ENCODE measurements around the gene ITIH4. TPM values are rescaled to one million over a fixed set of nuclear protein-coding genes. Genes with fewer than 3 reads are reported as not detected.

The ITIH4 gene
- total and polyA plus RNA-seq, 2 donors (not counting 1 experiment from before 2014, with no cell fraction given) = 21.5 to 38.5 TPM

GRCh38 chr3:52817221-52817620 lies 13.3 kb downstream of the ITIH4 start:
- 98% methylated on average over 7 of the region's 10 CpGs for WGBS (ENCODE audit: insufficient coverage)
- ChIA-PET CTCF (no interaction called here), POLR2A (no interaction called here)
- Mint-ChIP-seq H3K27ac (no peak overlapping the region), H3K9me3 (ENCODE audit: insufficient read depth) (no peaks in the 10 kb centered on the region), H3K4me3 (no peak overlapping the region), H3K27me3 (no peaks in the 10 kb centered on the region), H3K4me1 (no peaks in the 10 kb centered on the region)
- no peak overlapping the region for H3K4me2 ChIP-seq (replicated peaks; ENCODE audit: low read depth, low read length, poor library complexity, severe bottlenecking)
- H3K36me3 ChIP-seq (replicated peaks in 1 of 2; ENCODE audit: control extremely low read depth in 1 of 2, control insufficient read depth in 1 of 2, extremely low read depth in 1 of 2, insufficient read depth in 2 of 2, low read length in 1 of 2) = no peaks in the 10 kb centered on the region
- no peak overlapping the region for H3K4me3 ChIP-seq (ENCODE audit: control extremely low read depth in 1 of 5, extremely low read depth in 1 of 5, insufficient read depth in 1 of 5, low read depth in 2 of 5, low read length in 4 of 5)
- H3K27ac ChIP-seq (ENCODE audit: low read length in 2 of 2) = no peak overlapping the region
- no peaks in the 10 kb centered on the region for H3K9me3 ChIP-seq (ENCODE audit: control extremely low read depth in 1 of 3, control insufficient read depth in 2 of 3, insufficient read depth in 1 of 3, low read length in 2 of 3)
- H3K27me3 ChIP-seq (replicated peaks in 1 of 4; ENCODE audit: control extremely low read depth in 1 of 4, control insufficient read depth in 3 of 4, insufficient read depth in 4 of 4, low read length in 3 of 4) = no peaks in the 10 kb centered on the region
- no peaks in the 10 kb centered on the region for H3K4me1 ChIP-seq (ENCODE audit: control insufficient read depth in 2 of 2, insufficient read depth in 2 of 2, low read length in 2 of 2)
- H4K20me1 ChIP-seq (ENCODE audit: control insufficient read depth, insufficient read depth, low read length, poor library complexity, severe bottlenecking) = no peaks in the 10 kb centered on the region
- H2AFZ ChIP-seq (ENCODE audit: insufficient read depth, low read depth, low read length, poor library complexity, severe bottlenecking) = no peak overlapping the region
- H3K9ac ChIP-seq (ENCODE audit: low read length) = no peak overlapping the region
- ATAC-seq (ENCODE audit: low read depth) (no peak), DNase-seq (no peak)
- intact Hi-C loops (cut with micrococcal nuclease) = no loop called here
- no peaks in the 10 kb centered on the region for H3K79me2 ChIP-seq (ENCODE audit: control insufficient read depth, insufficient read depth, low read length)
- TF ChIP-seq CTCF (IDR thresholded peaks at IDR 0.05) = no peak
- no peak for TF ChIP-seq EZH2 (IDR thresholded peaks at IDR 0.05; ENCODE audit: borderline replicate concordance, insufficient read depth, low read depth, low read length, poor library complexity, severe bottlenecking)

GRCh38 chr3:52816654-52817053 lies 13.8 kb downstream of the ITIH4 start:
- Histone ChIP-seq H3K36me3 (replicated peaks in 1 of 2; ENCODE audit: control extremely low read depth in 1 of 2, control insufficient read depth in 1 of 2, extremely low read depth in 1 of 2, insufficient read depth in 2 of 2, low read length in 1 of 2) (no peaks in the 10 kb centered on the region), H3K9ac (ENCODE audit: low read length) (no peak overlapping the region), H3K27ac (ENCODE audit: low read length in 2 of 2) (no peak overlapping the region), H3K4me1 (ENCODE audit: control insufficient read depth in 2 of 2, insufficient read depth in 2 of 2, low read length in 2 of 2) (no peaks in the 10 kb centered on the region), H4K20me1 (ENCODE audit: control insufficient read depth, insufficient read depth, low read length, poor library complexity, severe bottlenecking) (no peaks in the 10 kb centered on the region), H3K9me3 (ENCODE audit: control extremely low read depth in 1 of 3, control insufficient read depth in 2 of 3, insufficient read depth in 1 of 3, low read length in 2 of 3) (no peaks in the 10 kb centered on the region), H2AFZ (ENCODE audit: insufficient read depth, low read depth, low read length, poor library complexity, severe bottlenecking) (no peak overlapping the region), H3K27me3 (replicated peaks in 1 of 4; ENCODE audit: control extremely low read depth in 1 of 4, control insufficient read depth in 3 of 4, insufficient read depth in 4 of 4, low read length in 3 of 4) (no peaks in the 10 kb centered on the region), H3K4me3 (ENCODE audit: control extremely low read depth in 1 of 5, extremely low read depth in 1 of 5, insufficient read depth in 1 of 5, low read depth in 2 of 5, low read length in 4 of 5) (no peak overlapping the region), H3K79me2 (ENCODE audit: control insufficient read depth, insufficient read depth, low read length) (no peaks in the 10 kb centered on the region), H3K4me2 (replicated peaks; ENCODE audit: low read depth, low read length, poor library complexity, severe bottlenecking) (no peak overlapping the region)
- CTCF ChIA-PET = interaction anchor here (1.7 kb wide), 1 partner anchor 17 kb away, joined by 3 read pairs; no protein-coding TSS in a partner anchor
- no peaks in the 10 kb centered on the region for H3K4me1 Mint-ChIP-seq
- TF ChIP-seq CTCF (IDR thresholded peaks at IDR 0.05) (no peak), EZH2 (IDR thresholded peaks at IDR 0.05; ENCODE audit: borderline replicate concordance, insufficient read depth, low read depth, low read length, poor library complexity, severe bottlenecking) (no peak)
- intact Hi-C loops (cut with micrococcal nuclease) = no loop called here
- WGBS (ENCODE audit: insufficient coverage) = 96% methylated on average over 10 of the region's 10 CpGs
- no peak overlapping the region for H3K27ac Mint-ChIP-seq
- H3K27me3 Mint-ChIP-seq = no peaks in the 10 kb centered on the region
- POLR2A ChIA-PET = no interaction called here
- DNase-seq (no peak), ATAC-seq (ENCODE audit: low read depth) (no peak)
- H3K4me3 Mint-ChIP-seq = no peak overlapping the region
- H3K9me3 Mint-ChIP-seq (ENCODE audit: insufficient read depth) = no peaks in the 10 kb centered on the region

Measured in B cell (primary cell).